ENCODE results near the gene PLEKHA7.

GRCh38 chr11:16809886-16810668, 204.1 kb downstream of the PLEKHA7 start:
- TF ChIP-seq, protein P1, sequence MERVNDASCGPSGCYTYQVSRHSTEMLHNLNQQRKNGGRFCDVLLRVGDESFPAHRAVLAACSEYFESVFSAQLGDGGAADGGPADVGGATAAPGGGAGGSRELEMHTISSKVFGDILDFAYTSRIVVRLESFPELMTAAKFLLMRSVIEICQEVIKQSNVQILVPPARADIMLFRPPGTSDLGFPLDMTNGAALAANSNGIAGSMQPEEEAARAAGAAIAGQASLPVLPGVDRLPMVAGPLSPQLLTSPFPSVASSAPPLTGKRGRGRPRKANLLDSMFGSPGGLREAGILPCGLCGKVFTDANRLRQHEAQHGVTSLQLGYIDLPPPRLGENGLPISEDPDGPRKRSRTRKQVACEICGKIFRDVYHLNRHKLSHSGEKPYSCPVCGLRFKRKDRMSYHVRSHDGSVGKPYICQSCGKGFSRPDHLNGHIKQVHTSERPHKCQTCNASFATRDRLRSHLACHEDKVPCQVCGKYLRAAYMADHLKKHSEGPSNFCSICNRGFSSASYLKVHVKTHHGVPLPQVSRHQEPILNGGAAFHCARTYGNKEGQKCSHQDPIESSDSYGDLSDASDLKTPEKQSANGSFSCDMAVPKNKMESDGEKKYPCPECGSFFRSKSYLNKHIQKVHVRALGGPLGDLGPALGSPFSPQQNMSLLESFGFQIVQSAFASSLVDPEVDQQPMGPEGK (CRISPR knock-in tag; IDR thresholded peaks at IDR 0.05; ENCODE audit: borderline replicate concordance) = no peak
- no peak for TF ChIP-seq RARB (CRISPR knock-in tag; IDR thresholded peaks at IDR 0.05)
- TF ChIP-seq, protein P2, sequence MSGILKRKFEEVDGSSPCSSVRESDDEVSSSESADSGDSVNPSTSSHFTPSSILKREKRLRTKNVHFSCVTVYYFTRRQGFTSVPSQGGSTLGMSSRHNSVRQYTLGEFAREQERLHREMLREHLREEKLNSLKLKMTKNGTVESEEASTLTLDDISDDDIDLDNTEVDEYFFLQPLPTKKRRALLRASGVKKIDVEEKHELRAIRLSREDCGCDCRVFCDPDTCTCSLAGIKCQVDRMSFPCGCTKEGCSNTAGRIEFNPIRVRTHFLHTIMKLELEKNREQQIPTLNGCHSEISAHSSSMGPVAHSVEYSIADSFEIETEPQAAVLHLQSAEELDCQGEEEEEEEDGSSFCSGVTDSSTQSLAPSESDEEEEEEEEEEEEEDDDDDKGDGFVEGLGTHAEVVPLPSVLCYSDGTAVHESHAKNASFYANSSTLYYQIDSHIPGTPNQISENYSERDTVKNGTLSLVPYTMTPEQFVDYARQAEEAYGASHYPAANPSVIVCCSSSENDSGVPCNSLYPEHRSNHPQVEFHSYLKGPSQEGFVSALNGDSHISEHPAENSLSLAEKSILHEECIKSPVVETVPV (CRISPR knock-in tag; IDR thresholded peaks at IDR 0.05) = no peak

All from SK-N-SH treated with all-trans-retinoic acid at 6 μM for 48 hours (cell line).